HG03460 (cell line): ENCODE measurements around the gene FCHSD2.

Experiments used
- ATAC-seq: cut with Tn5 transposase; IDR thresholded peaks from one replicate; pipeline ENCODE4 v1.9.1; 2021; ENCODE audit not compliant: unreplicated experiment

FCHSD2 gene

GRCh38 chr11:72975778-72976521 is 166.2 kb downstream of the FCHSD2 start:
- no peak for ATAC-seq

DNA sequence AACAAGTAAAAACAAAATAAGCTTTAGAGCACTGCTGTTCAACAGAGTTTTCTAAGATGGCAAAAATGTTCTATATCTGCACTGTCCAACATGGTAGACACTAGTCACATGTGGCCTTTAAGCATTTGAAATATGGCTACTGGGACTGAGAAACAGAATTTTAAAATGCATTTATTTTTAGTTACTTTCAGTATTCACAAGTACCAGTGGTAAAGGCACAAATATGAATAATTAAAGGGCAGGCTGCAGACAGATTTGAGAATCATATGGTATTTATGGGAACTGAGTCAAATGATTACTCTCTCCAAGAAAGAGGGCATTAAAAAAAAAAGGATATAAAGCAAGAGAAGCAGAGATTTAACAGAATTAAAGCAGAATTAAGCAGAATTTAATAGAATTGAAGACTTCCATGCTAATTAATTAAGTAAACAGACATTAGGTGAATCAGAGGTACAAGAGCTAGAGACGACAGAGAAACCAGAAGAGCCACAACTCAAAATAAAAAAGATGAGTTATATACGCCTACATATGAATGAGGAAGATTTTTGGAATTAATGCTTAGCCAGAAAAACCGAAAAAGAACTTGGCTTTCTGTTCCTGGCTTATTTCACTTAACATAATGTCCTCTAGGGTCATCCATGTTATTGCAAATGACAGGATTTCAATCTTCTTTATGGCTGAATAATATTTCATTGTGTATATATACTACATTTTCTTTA is 167.5 kb downstream of the FCHSD2 start:
- no peak for ATAC-seq

DNA sequence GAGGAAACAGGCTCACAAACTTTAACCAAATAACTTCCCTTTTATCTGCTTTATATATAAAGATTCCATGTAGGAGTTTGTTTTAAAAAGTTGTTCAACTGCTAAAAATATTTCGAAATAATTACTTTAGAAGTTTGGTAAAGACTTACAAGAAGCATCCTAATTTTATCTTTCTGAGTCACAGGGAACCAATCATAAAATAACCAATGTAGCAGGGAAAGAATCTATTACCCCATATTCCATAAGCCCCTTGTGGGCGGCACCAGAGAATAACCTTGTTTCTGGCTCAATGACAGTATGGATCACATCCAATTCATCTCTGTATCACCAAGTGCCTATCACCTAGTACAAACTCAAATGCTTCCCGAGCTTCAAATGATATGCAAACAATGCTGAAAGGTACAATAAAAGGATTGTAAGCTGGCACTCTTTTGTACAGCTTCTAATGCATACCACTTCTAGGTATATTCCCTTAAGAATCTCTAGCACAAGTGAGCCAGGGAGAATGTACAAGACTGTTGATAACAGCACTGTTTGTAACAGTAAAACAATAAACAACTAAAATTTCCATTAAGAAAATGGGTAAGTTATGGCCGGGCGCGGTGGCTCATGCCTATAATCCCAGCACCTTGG is 169.5 kb downstream of the FCHSD2 start:
- no peak for ATAC-seq

GRCh38 chr11:72971192-72971967 is 170.7 kb downstream of the FCHSD2 start:
- no peak for ATAC-seq

GRCh38 chr11:72970557-72971118 is 171.5 kb downstream of the FCHSD2 start:
- no peak for ATAC-seq

DNA sequence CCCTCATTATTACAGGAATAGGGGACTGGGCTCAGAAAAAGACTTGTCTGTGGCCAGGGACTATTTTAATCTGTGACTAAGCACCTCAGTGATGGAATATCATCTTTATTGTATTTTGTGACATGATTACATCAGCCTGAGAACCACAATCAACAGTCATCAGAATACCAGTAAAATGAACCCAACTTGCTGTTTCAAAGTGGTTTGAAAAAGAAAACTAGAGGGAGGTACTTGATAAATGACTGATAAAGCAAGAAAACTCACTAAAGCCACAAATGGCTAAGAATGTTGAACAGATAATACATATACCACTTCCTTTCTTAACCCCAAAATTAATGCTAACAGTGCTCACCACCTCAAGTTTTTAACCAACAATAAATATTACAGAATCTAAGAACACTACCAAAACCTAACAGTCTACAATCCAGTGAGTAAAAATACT is 172.2 kb downstream of the FCHSD2 start:
- ATAC-seq, result peak; percentile 73

DNA sequence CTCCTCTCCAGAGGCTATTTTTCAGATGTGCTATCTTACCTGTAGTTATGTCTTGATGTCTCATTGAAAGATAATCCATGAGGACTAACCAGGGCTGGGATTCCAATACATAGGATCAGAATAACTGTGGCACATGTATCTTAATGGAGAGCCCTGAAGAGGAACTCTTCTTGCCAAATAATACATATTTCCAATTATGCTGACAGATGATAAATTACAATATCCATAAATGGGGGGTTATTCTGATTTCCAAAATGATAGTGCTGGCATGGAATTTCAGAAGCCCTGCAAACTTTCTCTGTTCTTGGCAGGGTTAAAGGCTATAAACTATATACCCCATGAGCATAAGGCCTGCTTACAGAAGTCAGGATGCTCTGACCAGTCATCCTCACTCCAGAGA is 173.7 kb downstream of the FCHSD2 start:
- ATAC-seq, result no peak

- ATAC-seq, result no peak
Observed at GRCh38 chr11:72965672-72966071, 176.4 kb downstream of the FCHSD2 start.

DNA sequence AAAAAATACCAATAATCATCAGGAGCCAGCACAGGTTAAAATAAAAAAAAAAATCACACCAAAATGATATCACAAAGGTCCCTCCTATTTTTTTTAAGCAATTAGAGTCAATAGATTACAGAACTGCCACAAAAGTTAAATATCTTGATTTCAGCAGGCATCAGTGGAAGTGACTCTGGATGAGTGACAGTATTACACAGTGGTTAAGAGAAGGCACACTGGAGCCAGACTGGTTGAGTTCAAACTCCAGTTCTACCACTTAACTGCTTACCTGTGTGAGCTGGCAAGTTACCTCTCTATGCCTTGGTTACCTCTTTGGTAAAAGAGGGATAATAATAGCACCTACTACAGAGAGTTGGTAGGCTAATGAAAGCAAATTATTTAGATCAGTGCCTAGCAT is 179.4 kb downstream of the FCHSD2 start:
- ATAC-seq, result no peak

GRCh38 chr11:72962084-72962483 is 180.0 kb downstream of the FCHSD2 start:
- ATAC-seq, result no peak

GRCh38 chr11:72959998-72960731 is 182.0 kb downstream of the FCHSD2 start:
- no peak for ATAC-seq

DNA sequence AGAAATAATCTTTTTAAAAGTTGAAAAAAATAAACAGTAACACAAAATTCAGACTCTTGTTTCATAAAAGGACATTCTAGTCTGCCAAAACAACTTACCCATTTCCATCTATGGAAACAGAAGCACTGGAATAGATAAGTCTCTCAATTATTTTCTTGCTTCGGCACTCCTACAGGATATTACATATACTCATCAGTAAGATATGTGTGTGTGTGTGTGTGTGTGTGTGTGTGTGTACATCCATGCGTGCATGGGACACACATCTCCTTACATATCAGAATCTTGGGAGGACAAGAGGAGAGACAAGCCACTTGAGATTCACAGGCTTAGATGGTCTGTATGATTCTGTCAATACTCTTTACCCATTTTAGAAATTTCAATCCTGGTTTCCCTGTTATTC is 183.3 kb downstream of the FCHSD2 start:
- no peak for ATAC-seq

DNA sequence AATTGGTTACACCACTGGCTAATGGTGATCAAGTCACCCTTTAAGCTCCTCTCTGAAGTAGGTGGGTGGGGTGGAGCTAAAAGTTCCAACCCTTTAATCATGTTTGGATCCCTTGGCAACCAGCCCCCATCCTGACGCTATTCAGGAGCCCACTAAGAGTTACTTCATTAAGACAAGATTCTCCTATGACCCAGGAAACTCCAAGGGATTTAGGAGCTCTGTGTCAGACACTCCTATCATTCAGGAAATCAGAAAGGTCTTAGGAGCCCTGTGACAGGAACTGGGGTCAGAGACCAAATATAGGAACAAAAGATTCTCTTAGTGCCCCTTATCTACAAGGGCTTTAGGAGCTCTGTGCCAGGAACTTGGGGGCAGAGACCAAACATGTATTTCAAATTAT is 186.7 kb downstream of the FCHSD2 start:
- no peak for ATAC-seq

- ATAC-seq, result no peak
Observed at GRCh38 chr11:72954860-72955259, 187.3 kb downstream of the FCHSD2 start.

DNA sequence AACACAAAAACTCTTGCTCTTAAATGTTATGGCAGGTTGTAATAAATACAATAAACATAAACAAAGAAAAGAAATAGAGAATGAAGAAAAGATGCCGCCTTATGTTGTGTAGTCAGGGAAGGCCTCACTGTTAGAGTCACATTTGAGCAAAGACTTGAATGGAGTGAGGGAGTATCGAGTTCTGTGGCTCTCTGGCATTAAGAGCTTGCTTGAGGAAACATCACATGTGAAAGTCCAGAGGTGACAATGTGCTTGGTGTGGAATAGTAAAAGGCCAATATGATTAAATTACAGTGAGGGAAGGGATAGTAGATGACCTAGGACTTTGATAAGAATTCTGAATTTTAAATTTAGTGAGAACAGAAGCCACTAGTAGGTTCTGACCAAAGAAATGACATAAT is 188.5 kb downstream of the FCHSD2 start:
- ATAC-seq, result no peak

DNA sequence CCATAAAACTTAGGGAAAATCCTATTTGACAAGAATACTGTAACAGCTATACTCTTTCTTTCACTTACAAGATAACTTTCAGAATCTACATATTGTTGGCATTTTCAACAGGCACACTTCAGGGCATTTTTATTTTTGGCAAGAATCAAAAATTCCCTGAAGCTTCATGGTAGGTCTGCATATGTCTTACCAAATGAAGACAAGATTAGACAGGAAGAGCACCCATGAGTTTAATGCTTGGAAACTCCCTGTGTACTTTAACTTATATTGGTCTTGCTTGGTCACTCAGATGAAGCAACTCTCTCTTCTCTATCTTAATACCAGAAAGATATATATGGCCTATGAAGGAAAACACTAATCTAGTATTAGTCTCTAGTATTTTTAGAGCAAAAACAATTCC is 190.2 kb downstream of the FCHSD2 start:
- ATAC-seq, result no peak

GRCh38 chr11:72951193-72951592 is 190.9 kb downstream of the FCHSD2 start:
- no peak for ATAC-seq

DNA sequence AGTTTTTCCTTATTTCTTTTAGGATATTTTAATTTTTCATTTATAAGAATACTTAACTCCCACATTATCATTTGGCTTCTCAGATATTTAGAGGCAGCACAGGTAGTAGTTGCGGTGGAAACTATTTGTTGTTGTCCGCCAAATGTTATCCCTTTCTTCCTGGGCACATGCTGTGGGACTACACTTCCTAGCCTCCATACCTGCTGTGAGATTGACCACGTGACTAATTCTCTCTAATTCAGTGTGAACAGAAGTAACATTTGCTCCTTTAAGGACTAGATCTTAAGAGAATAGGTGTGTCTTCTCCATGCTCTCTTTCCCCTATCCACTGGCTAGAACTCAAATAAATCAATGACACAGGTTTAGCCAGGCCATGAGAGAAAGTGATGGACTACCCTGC is 191.4 kb downstream of the FCHSD2 start:
- no peak for ATAC-seq

DNA sequence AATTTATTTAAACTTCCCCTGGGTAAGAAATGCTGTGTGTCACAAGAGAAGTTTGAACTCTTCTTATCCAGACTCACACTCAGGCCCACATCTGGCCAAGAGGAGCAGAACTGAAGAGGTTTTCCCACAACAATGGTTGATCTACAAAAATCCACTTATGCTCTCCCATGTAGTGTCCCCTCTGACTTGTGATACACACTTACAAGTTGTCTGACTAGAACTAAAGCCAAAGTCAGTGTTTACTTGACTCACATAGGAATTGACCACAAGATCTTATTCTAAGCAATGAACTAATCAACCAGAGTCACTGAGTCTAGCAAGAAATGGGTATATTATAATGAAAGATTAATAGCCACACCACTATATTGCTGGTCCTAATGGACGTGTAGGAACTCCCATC is 194.9 kb downstream of the FCHSD2 start:
- no peak for ATAC-seq

GRCh38 chr11:72943664-72944063 is 198.5 kb downstream of the FCHSD2 start:
- no peak for ATAC-seq
